ENCODE results near the gene SF3B1. TPM values are rescaled to one million over a fixed set of nuclear protein-coding genes. Genes with fewer than 3 reads are reported as not detected.

SF3B1 gene
- total RNA-seq, 2 donors from 2014 or later: 308 to 356 TPM

DNA sequence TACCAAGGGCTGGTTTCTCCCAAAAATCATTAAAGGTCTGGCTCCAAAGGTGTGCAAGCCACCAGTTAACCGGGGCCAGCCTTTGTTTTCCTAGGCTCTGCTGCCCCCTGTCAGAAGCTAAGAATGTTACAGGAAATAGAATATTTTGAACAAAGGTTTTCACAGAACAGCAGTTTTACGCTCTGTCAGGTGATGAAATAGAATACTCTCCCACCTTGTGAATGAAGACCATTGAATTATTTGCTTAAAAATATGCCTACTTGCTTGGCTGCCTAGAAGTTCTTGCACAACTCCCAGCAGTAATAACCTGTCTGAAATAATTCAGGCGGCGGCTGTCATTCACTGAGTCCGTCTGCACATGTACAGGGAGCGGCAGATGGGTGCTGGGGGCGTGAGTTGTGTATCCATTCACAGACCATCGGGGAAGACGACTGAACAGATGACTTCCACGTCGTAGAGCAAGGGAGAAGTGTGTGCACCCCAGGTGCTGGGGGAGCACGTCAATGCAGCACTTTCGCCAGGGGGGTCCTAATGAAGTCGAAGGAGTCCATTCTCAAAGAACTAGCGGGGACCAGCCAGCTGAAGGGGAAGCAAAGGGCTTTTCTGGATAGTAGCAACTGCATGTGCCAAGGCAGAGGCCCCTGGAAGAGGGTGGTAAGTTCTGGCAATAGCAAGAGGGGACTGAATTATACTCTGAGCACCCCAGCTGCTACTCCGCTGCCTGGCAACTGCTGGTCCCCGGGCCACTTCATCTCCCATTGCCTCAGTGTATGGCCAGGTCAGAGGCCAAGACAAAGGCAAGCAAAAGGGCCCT, 56.1 kb downstream of the SF3B1 start:
- H3K27ac ChIP-seq (ENCODE audit: low read depth, low read length): peak overlapping the region; percentile 70
- H3K4me1 ChIP-seq (ENCODE audit: control insufficient read depth, insufficient read depth, low read length): no peaks in the 10 kb centered on the region
- no peaks in the 10 kb centered on the region for H3K9me3 ChIP-seq (ENCODE audit: control insufficient read depth, low read length)
- Mint-ChIP-seq H3K27me3 (ENCODE audit: insufficient read depth) (no peaks in the 10 kb centered on the region), H3K9me3 (no peaks in the 10 kb centered on the region), H3K36me3 (ENCODE audit: low read depth) (no peaks in the 10 kb centered on the region), H3K4me1 (no peaks in the 10 kb centered on the region), H3K4me3 (no peak overlapping the region), H3K27ac (no peak overlapping the region)
- H3K9ac ChIP-seq (ENCODE audit: extremely low read depth, low read length, poor library complexity, severe bottlenecking): no peak overlapping the region
- TF ChIP-seq, protein P1, sequence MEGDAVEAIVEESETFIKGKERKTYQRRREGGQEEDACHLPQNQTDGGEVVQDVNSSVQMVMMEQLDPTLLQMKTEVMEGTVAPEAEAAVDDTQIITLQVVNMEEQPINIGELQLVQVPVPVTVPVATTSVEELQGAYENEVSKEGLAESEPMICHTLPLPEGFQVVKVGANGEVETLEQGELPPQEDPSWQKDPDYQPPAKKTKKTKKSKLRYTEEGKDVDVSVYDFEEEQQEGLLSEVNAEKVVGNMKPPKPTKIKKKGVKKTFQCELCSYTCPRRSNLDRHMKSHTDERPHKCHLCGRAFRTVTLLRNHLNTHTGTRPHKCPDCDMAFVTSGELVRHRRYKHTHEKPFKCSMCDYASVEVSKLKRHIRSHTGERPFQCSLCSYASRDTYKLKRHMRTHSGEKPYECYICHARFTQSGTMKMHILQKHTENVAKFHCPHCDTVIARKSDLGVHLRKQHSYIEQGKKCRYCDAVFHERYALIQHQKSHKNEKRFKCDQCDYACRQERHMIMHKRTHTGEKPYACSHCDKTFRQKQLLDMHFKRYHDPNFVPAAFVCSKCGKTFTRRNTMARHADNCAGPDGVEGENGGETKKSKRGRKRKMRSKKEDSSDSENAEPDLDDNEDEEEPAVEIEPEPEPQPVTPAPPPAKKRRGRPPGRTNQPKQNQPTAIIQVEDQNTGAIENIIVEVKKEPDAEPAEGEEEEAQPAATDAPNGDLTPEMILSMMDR (conservative IDR thresholded peaks at IDR 0.05): peak; percentile 94
- no peak overlapping the region for H3K4me3 ChIP-seq (ENCODE audit: low read length)
- no peaks in the 10 kb centered on the region for H3K27me3 ChIP-seq (ENCODE audit: control insufficient read depth, insufficient read depth, low read length, poor library complexity, severe bottlenecking)
- DNase-seq: peak; percentile 81
- WGBS, 2 experiments (ENCODE audit: insufficient coverage in 1 of 2, insufficient read length in 1 of 2): 73% methylated on average over 16 to 17 of the region's 17 CpGs
- H3K36me3 ChIP-seq (ENCODE audit: control insufficient read depth, insufficient read depth, low read length): no peaks in the 10 kb centered on the region

DNA sequence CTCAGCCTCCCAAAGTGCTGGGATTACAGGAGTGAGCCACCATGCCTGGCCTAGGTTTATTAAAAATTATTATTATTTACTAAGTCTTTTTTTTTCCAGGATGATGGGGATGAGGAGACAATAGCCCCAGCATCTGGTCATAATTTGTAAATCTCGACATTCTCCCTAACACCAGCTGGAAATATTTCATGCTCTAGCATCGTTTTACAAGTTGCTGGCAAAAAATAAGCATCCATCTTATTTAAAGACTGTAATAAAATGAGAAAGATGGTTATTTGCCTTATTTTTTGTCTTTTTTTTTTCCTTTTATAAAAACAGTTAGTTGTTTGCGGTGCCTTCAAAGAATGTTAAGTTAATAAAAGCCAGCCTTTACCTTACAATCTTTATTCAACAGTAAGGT, 56.7 kb downstream of the SF3B1 start:
- 60 to 69% methylated on average over 1 to 3 of the region's 3 CpGs for WGBS, 2 experiments (ENCODE audit: insufficient coverage in 1 of 2, insufficient read length in 1 of 2)
- DNase-seq: no peak
- H3K9me3 Mint-ChIP-seq: no peaks in the 10 kb centered on the region

DNA sequence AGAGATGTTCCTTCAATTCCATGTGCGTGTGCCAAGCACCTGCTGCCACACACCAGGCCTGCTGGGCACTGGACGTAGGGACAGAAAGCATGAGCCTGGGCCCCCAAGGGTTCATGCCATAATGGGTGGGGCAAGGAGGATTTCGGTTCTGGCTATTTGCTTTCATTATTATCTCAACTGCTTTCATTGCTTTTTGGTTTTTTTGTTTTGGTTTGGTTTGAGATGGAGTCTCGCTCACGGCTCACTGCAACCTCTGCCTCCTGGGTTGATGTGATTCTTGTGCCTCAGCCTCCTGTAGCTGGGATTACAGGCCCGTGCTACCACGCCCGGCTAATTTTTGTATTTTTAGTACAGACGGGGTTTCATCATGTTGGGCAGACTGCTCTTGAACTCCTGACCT, 57.2 kb downstream of the SF3B1 start:
- 90 to 92% methylated on average over 8 to 9 of the region's 9 CpGs for WGBS, 2 experiments (ENCODE audit: insufficient coverage in 1 of 2, insufficient read length in 1 of 2)
- Mint-ChIP-seq H3K9me3 (no peaks in the 10 kb centered on the region), H3K36me3 (ENCODE audit: low read depth) (no peaks in the 10 kb centered on the region), H3K4me3 (no peak overlapping the region), H3K27me3 (ENCODE audit: insufficient read depth) (no peaks in the 10 kb centered on the region), H3K27ac (no peak overlapping the region), H3K4me1 (no peaks in the 10 kb centered on the region)
- Histone ChIP-seq H3K27me3 (ENCODE audit: control insufficient read depth, insufficient read depth, low read length, poor library complexity, severe bottlenecking) (no peaks in the 10 kb centered on the region), H3K9me3 (ENCODE audit: control insufficient read depth, low read length) (no peaks in the 10 kb centered on the region), H3K27ac (ENCODE audit: low read depth, low read length) (no peak overlapping the region), H3K4me1 (ENCODE audit: control insufficient read depth, insufficient read depth, low read length) (no peaks in the 10 kb centered on the region), H3K9ac (ENCODE audit: extremely low read depth, low read length, poor library complexity, severe bottlenecking) (no peak overlapping the region), H3K4me3 (ENCODE audit: low read length) (no peak overlapping the region), H3K36me3 (ENCODE audit: control insufficient read depth, insufficient read depth, low read length) (no peaks in the 10 kb centered on the region)
- TF ChIP-seq, protein P1 (conservative IDR thresholded peaks at IDR 0.05): no peak
- DNase-seq: no peak

More for the DNA sequence above, 56.7 kb downstream of the SF3B1 start:
- Mint-ChIP-seq H3K27me3 (ENCODE audit: insufficient read depth) (no peaks in the 10 kb centered on the region), H3K4me3 (no peak overlapping the region), H3K4me1 (no peaks in the 10 kb centered on the region), H3K27ac (no peak overlapping the region), H3K36me3 (ENCODE audit: low read depth) (no peaks in the 10 kb centered on the region)
- no peak overlapping the region for H3K27ac ChIP-seq (ENCODE audit: low read depth, low read length)
- TF ChIP-seq, protein P1 (conservative IDR thresholded peaks at IDR 0.05): no peak
- no peaks in the 10 kb centered on the region for H3K27me3 ChIP-seq (ENCODE audit: control insufficient read depth, insufficient read depth, low read length, poor library complexity, severe bottlenecking)
- H3K4me3 ChIP-seq (ENCODE audit: low read length): no peak overlapping the region
- no peak overlapping the region for H3K9ac ChIP-seq (ENCODE audit: extremely low read depth, low read length, poor library complexity, severe bottlenecking)
- no peaks in the 10 kb centered on the region for H3K4me1 ChIP-seq (ENCODE audit: control insufficient read depth, insufficient read depth, low read length)
- H3K36me3 ChIP-seq (ENCODE audit: control insufficient read depth, insufficient read depth, low read length): no peaks in the 10 kb centered on the region
- no peaks in the 10 kb centered on the region for H3K9me3 ChIP-seq (ENCODE audit: control insufficient read depth, low read length)
